GM12878 (cell line): ENCODE data around the gene BPTF. TPM values are rescaled to one million over a fixed set of nuclear protein-coding genes. Genes with fewer than 3 reads are reported as not detected.

ENCODE experiments used
- ATAC-seq: fragments of 200-7000 bp; cut with Tn5 transposase; 3 replicates; pipeline ENCODE4 v1.9.1; 2020; ENCODE audit warnings: mild to moderate bottlenecking, moderate library complexity
- BruUV-seq: library from RNA; stranded (reverse); fragments of 400-500 nt; replicated peaks from 2 replicates; lab custom pipeline; 2021; lab: Mats Ljungman, UMichigan
- CTCF ChIA-PET: fragments of 300-600 bp; sonication (Branson Sonifier 250); formaldehyde crosslinking; extraction: SDS; loops from one replicate; lab custom pipeline; 2021; ENCODE audit warnings: inconsistent platforms; lab: Yijun Ruan, JAX
- POLR2A ChIA-PET: fragments of 350-600 bp; formaldehyde crosslinking; extraction: SDS; loops from one replicate; lab custom pipeline; 2021; ENCODE audit warnings: inconsistent platforms; lab: Charles Lee
- RAD21 ChIA-PET: fragments of 300-600 bp; sonication (Branson Sonifier 250); formaldehyde crosslinking; loops from one replicate; lab custom pipeline; 2023; ENCODE audit warnings: antibody characterized with exemption; ENCODE audit not compliant: unreplicated experiment; lab: Charles Lee
- SMC1A ChIA-PET: fragments of 300-600 bp; sonication (Branson Sonifier 250); formaldehyde crosslinking; loops from one replicate; lab custom pipeline; 2023; ENCODE audit not compliant: unreplicated experiment, uncharacterized antibody; lab: Charles Lee
- DNase-seq: peaks from one replicate; pipeline ENCODE4 v3.0.0-alpha.2; 2011; ENCODE audit warnings: low read depth, low spot score
- FAIRE-seq: peaks from 3 replicates; lab custom pipeline; 2011; peaks lifted over from hg19 to GRCh38; lab: Jason Lieb, UNC
- H2AFZ ChIP-seq: 2 replicates; pipeline ENCODE4 v1.6.0; 2011; ENCODE audit warnings: low read depth, low read length, control low read depth; ENCODE audit not compliant: control insufficient read depth
- H3K27ac ChIP-seq: 2 replicates; pipeline ENCODE4 v1.5.1; 2011; ENCODE audit warnings: control low read depth; ENCODE audit not compliant: control insufficient read depth, insufficient read depth
- H3K27me3 ChIP-seq, 2 experiments: replicated peaks in 1 of 2; 2 replicates each; pipeline versions ENCODE4 v1.6.0 to v1.6.1; 2011; ENCODE audit warnings: low read length in 1 of 2; ENCODE audit not compliant: control insufficient read depth in 2 of 2, insufficient read depth in 2 of 2
- H3K36me3 ChIP-seq, 2 experiments: 2 replicates each; pipeline ENCODE4 v1.5.1; 2011; ENCODE audit warnings: low read length in 1 of 2; ENCODE audit not compliant: control insufficient read depth in 2 of 2, insufficient read depth in 2 of 2
- H3K4me1 ChIP-seq: 2 replicates; pipeline ENCODE4 v1.6.1; 2011; ENCODE audit warnings: mild to moderate bottlenecking, low read length, moderate library complexity, mixed read lengths; ENCODE audit not compliant: control insufficient read depth, insufficient read depth
- H3K4me2 ChIP-seq: 2 replicates; pipeline ENCODE4 v1.6.0; 2011; ENCODE audit warnings: control low read depth; ENCODE audit not compliant: control insufficient read depth, insufficient read depth
- H3K4me3 ChIP-seq: fragments of 200-600 bp; sonication (generic); 2 replicates; pipeline ENCODE4 v1.5.1; 2016
- H3K79me2 ChIP-seq: 2 replicates; pipeline ENCODE4 v1.6.0; 2011; ENCODE audit warnings: low read length; ENCODE audit not compliant: control insufficient read depth, insufficient read depth
- H3K9ac ChIP-seq: 2 replicates; pipeline ENCODE4 v1.8.0; 2011; ENCODE audit warnings: low read length, control low read depth, mixed read lengths; ENCODE audit not compliant: control insufficient read depth, insufficient read depth
- H3K9me3 ChIP-seq: replicated peaks from 3 replicates; pipeline ENCODE4 v1.5.1; 2011; ENCODE audit warnings: mild to moderate bottlenecking, low read length; ENCODE audit not compliant: control insufficient read depth, insufficient read depth
- H4K20me1 ChIP-seq: 2 replicates; pipeline ENCODE4 v1.6.0; 2011; ENCODE audit not compliant: control insufficient read depth, insufficient read depth
- ATF7 ChIP-seq: fragments of 450-650 bp; IDR thresholded peaks from 2 replicates; pipeline ENCODE4 v1.6.1; 2016; ENCODE audit warnings: low read depth, mild to moderate bottlenecking
- BCL3 ChIP-seq: IDR thresholded peaks from 2 replicates; pipeline ENCODE4 v1.6.1; 2011; ENCODE audit warnings: borderline replicate concordance, low read depth, mild to moderate bottlenecking, moderate library complexity, low read length; ENCODE audit not compliant: insufficient read depth, poor library complexity, severe bottlenecking
- CUX1 ChIP-seq: IDR thresholded peaks from 2 replicates; pipeline ENCODE4 v1.6.1; 2012; ENCODE audit warnings: improper control_type of control experiment, low read depth, low read length; ENCODE audit not compliant: insufficient replicate concordance
- EP300 ChIP-seq, 2 experiments: fragments of 150-350 bp in 1 of 2; IDR thresholded peaks; 2 replicates each; pipeline ENCODE4 v1.6.1; 2011 to 2012; ENCODE audit warnings: low read depth in 2 of 2, low read length in 2 of 2, borderline replicate concordance in 1 of 2, improper control_type of control experiment in 1 of 2, inconsistent platforms in 1 of 2; ENCODE audit not compliant: control insufficient read depth in 1 of 2
- FOXM1 ChIP-seq: IDR thresholded peaks from 2 replicates; pipeline ENCODE4 v1.6.1; 2012; ENCODE audit warnings: low read depth, mild to moderate bottlenecking, inconsistent platforms, low read length, moderate library complexity
- MTA3 ChIP-seq: IDR thresholded peaks from 2 replicates; pipeline ENCODE4 v1.6.1; 2012; ENCODE audit warnings: low read length, inconsistent platforms, borderline replicate concordance
- POLR2AphosphoS2 ChIP-seq: IDR thresholded peaks from 2 replicates; pipeline ENCODE4 v1.6.1; 2011; ENCODE audit warnings: low read depth, mild to moderate bottlenecking, low read length, improper control_type of control experiment, moderate library complexity
- REST ChIP-seq: IDR thresholded peaks from 2 replicates; pipeline ENCODE4 v1.6.1; 2012; ENCODE audit warnings: mild to moderate bottlenecking, low read depth, low read length
- RUNX3 ChIP-seq: IDR thresholded peaks from 2 replicates; pipeline ENCODE4 v1.6.1; 2012; ENCODE audit warnings: low read length, inconsistent platforms
- SP1 ChIP-seq: IDR thresholded peaks from one replicate; pipeline ENCODE4 v1.6.1; 2011; ENCODE audit warnings: low read depth, low read length
- SPI1 ChIP-seq: IDR thresholded peaks from 2 replicates; pipeline ENCODE4 v1.6.1; 2011; ENCODE audit warnings: low read depth, mild to moderate bottlenecking, low read length, moderate library complexity, borderline replicate concordance; ENCODE audit not compliant: insufficient read depth
- SREBF1 ChIP-seq: IDR thresholded peaks from 2 replicates; pipeline ENCODE4 v1.6.1; 2012; ENCODE audit warnings: mild to moderate bottlenecking, low read length
- YBX1 ChIP-seq: fragments of 450-650 bp; IDR thresholded peaks from 2 replicates; pipeline ENCODE4 v1.6.1; 2016; ENCODE audit warnings: antibody characterized with exemption
- ZNF217 ChIP-seq: fragments of 450-650 bp; IDR thresholded peaks from 2 replicates; pipeline ENCODE4 v1.6.1; 2017; ENCODE audit warnings: antibody characterized with exemption, mild to moderate bottlenecking
- WGBS: methylation state at CpG from one replicate; pipeline ENCODE4 v1.1.6; 2016; ENCODE audit warnings: low lambda C conversion rate; ENCODE audit not compliant: insufficient replicate concordance, insufficient coverage; ENCODE audit errors: missing lambda C conversion rate; 5-methylcytosine and 5-hydroxymethylcytosine counted together
- in situ Hi-C: fragments of 300-500 bp; cut with MboI; formaldehyde crosslinking; loops from 9 replicates; pipeline ENCODE4 v1.14.3; 2018; ENCODE audit warnings: mixed read lengths
- intact Hi-C: fragments of 100-400 bp; cut with micrococcal nuclease; formaldehyde crosslinking; loops from one replicate; pipeline ENCODE4 v1.14.2; 2022; ENCODE audit not compliant: unreplicated experiment
- polyA plus RNA-seq, 11 experiments: library from polyadenylated mRNA; depleted of rRNA in 4 of 11; unstranded in 6 of 11; stranded (reverse) in 5 of 11; fragments of >200 nt; fragmentation: Nextera tagmentation in 4 of 11; fragmentation: Illumina TruSeq in 1 of 11; extraction: Ambion mirVana in 4 of 11; extraction: Trizol in 1 of 11; gene quantifications; 1 replicate in 1 of 11; 2 replicates in 10 of 11; pipeline versions ENCODE4 v1.2.1 to v1.2.3, GENCODE V29; 2011 to 2016; ENCODE audit warnings: inconsistent platforms in 2 of 11, missing spikeins in 2 of 11, low read depth in 1 of 11
- total RNA-seq, 4 experiments: library from RNA; depleted of rRNA in 3 of 4; stranded (reverse); fragments of >200 nt in 3 of 4; fragmentation: Illumina TruSeq in 1 of 4; extraction: Trizol in 1 of 4; gene quantifications; 2 replicates each; pipeline versions ENCODE4 v1.2.1 to v1.2.3, GENCODE V29; 2013 to 2021

Gene BPTF
- total and polyA plus RNA-seq, 10 of the 15 experiments (the other 5 are each of a cell fraction or from before 2014, with no cell fraction given) = 19.4 to 78.3 (median 44.8) TPM

GRCh38 chr17:67810464-67810863 is 14.8 kb upstream of the BPTF start:
- Histone ChIP-seq H3K27ac (no peak overlapping the region), H3K4me3 (no peak overlapping the region), H3K9ac (no peak overlapping the region), H2AFZ (no peak overlapping the region; the same call in 1 of the 2 replicates), H3K27me3 (no peaks in the 10 kb centered on the region), H3K4me2 (no peak overlapping the region), H3K4me1 (peaks cover 35% of the 10 kb centered on the region), H4K20me1 (no peaks in the 10 kb centered on the region), H3K79me2 (no peaks in the 10 kb centered on the region), H3K36me3 (no peaks in the 10 kb centered on the region), H3K9me3 (no peaks in the 10 kb centered on the region)
- WGBS = 71% methylated on average over 1 of the region's 1 CpG
- ATAC-seq = no peak
- in situ Hi-C loops = no loop called here
- ChIA-PET CTCF (interaction anchor here (0.7 to 7.4 kb wide), 3 partner anchors 8 to 243 kb away, joined by 4 to 65 read pairs (median 5); no protein-coding TSS in a partner anchor), RAD21 (interaction anchor here (1.2 kb wide), 1 partner anchor 11 kb away, joined by 4 read pairs; no protein-coding TSS in a partner anchor), POLR2A (interaction anchor here (0.6 to 2.2 kb wide), 2 partner anchors 14 to 221 kb away, joined by 3 to 9 read pairs; no protein-coding TSS in a partner anchor), SMC1A (interaction anchor here (0.9 to 8.5 kb wide), 4 partner anchors 7 to 20 kb away, joined by 3 to 64 read pairs (median 9); partner anchors contain the start of gene BPTF)
- no peak for FAIRE-seq
- no peak for DNase-seq
- no TSS peak for BruUV-seq
- intact Hi-C loops = loop anchor here (10.0 kb wide), 1 partner anchor 156 kb away; no protein-coding TSS in a partner anchor
- no peak for TF ChIP-seq ZNF217
- TF ChIP-seq FOXM1 = no peak
- no peak for TF ChIP-seq CUX1
- no peak for TF ChIP-seq YBX1
- no peak for TF ChIP-seq EP300 (IDR thresholded peaks at IDR 0.05; ENCODE audit: borderline replicate concordance in 1 of 2, control insufficient read depth in 1 of 2, low read depth in 2 of 2, low read length in 2 of 2)
- no peak for TF ChIP-seq RUNX3
- no peak for TF ChIP-seq SREBF1
- no peak for TF ChIP-seq BCL3
- TF ChIP-seq POLR2AphosphoS2 = no peak
- TF ChIP-seq MTA3 = no peak
- no peak for TF ChIP-seq SPI1
- no peak for TF ChIP-seq SP1
- TF ChIP-seq ATF7 = no peak
- no peak for TF ChIP-seq REST
